AG08396 (cell line): ENCODE measurements around the gene HIBADH.
"Not testable (repeated sequence)": the region's sequence is repeated elsewhere in the genome, so short reads cannot be mapped to it uniquely, and the experiment has no call there.

Experiments
- DNase-seq: peaks from one replicate; pipeline ENCODE4 v3.0.0; 2012; ENCODE audit warnings: low spot score, mixed read lengths

HIBADH gene

GRCh38 chr7:27595009-27595408 is 67.7 kb downstream of the HIBADH start:
- DNase-seq, result no peak

GRCh38 chr7:27593226-27593625 is 69.5 kb downstream of the HIBADH start:
- DNase-seq, result no peak

- no peak for DNase-seq
Measured at GRCh38 chr7:27590416-27590815, 72.3 kb downstream of the HIBADH start.

- no peak for DNase-seq
Measured at GRCh38 chr7:27587429-27587828, 75.3 kb downstream of the HIBADH start.

GRCh38 chr7:27586825-27587224 is 75.9 kb downstream of the HIBADH start:
- no peak for DNase-seq

- no peak for DNase-seq
Measured at GRCh38 chr7:27585781-27586447, 76.8 kb downstream of the HIBADH start.

- DNase-seq, result no peak
Measured at GRCh38 chr7:27581906-27582305, 80.8 kb downstream of the HIBADH start.

GRCh38 chr7:27581119-27581518 is 81.6 kb downstream of the HIBADH start:
- DNase-seq, result no peak

- no peak for DNase-seq
Measured at GRCh38 chr7:27579565-27579964, 83.1 kb downstream of the HIBADH start.

GRCh38 chr7:27578169-27578568 is 84.5 kb downstream of the HIBADH start:
- DNase-seq, result not testable (repeated sequence)

- peak; percentile 17 for DNase-seq
Measured at GRCh38 chr7:27576360-27576944, 86.2 kb downstream of the HIBADH start.

- no peak for DNase-seq
Measured at GRCh38 chr7:27575613-27576012, 87.1 kb downstream of the HIBADH start.

- DNase-seq, result no peak
Measured at GRCh38 chr7:27569106-27569505, 93.6 kb downstream of the HIBADH start.

GRCh38 chr7:27567266-27567665 is 95.4 kb downstream of the HIBADH start:
- DNase-seq, result no peak

GRCh38 chr7:27564881-27565482 is 97.7 kb downstream of the HIBADH start:
- DNase-seq, result no peak

GRCh38 chr7:27560706-27561235 is 101.9 kb downstream of the HIBADH start:
- no peak for DNase-seq

- DNase-seq, result no peak
Measured at GRCh38 chr7:27555670-27556069, 107.0 kb downstream of the HIBADH start.

GRCh38 chr7:27554826-27555225 is 107.9 kb downstream of the HIBADH start:
- DNase-seq, result no peak

- no peak for DNase-seq
Measured at GRCh38 chr7:27553273-27553672, 109.4 kb downstream of the HIBADH start.

GRCh38 chr7:27551803-27552400 is 110.8 kb downstream of the HIBADH start:
- DNase-seq, result no peak

- DNase-seq, result no peak
Measured at GRCh38 chr7:27549606-27550005, 113.1 kb downstream of the HIBADH start.

- DNase-seq, result no peak
Measured at GRCh38 chr7:27548304-27548703, 114.4 kb downstream of the HIBADH start.

GRCh38 chr7:27547401-27547800 is 115.3 kb downstream of the HIBADH start:
- peak; percentile 7 for DNase-seq
